KG1 (cell line): ENCODE data around the gene KLRG1.

Source experiments
- DNase-seq: peaks from one replicate; lab custom pipeline; 2025; lab: John Stamatoyannopoulos, UW

Gene KLRG1

GRCh38 chr12:9040484-9041186, 51.3 kb downstream of the KLRG1 start:
- DNase-seq = no peak

GRCh38 chr12:9041321-9041720, 52.0 kb downstream of the KLRG1 start:
- DNase-seq = no peak

GRCh38 chr12:9043766-9044165, 54.4 kb downstream of the KLRG1 start:
- no peak for DNase-seq

GRCh38 chr12:9047105-9047504, 57.8 kb downstream of the KLRG1 start:
- DNase-seq = no peak

GRCh38 chr12:9048930-9049329, 59.6 kb downstream of the KLRG1 start:
- DNase-seq = no peak

GRCh38 chr12:9049520-9050133, 60.3 kb downstream of the KLRG1 start:
- DNase-seq = peak; percentile 16

- no peak for DNase-seq
Observed at GRCh38 chr12:9050521-9051157, 61.3 kb downstream of the KLRG1 start.

GRCh38 chr12:9051158-9051550, 61.8 kb downstream of the KLRG1 start:
- DNase-seq = no peak

- DNase-seq = no peak
Observed at GRCh38 chr12:9052610-9053009, 63.3 kb downstream of the KLRG1 start.
